ENCODE measurements around the gene PCSK6.

PCSK6 gene

DNA sequence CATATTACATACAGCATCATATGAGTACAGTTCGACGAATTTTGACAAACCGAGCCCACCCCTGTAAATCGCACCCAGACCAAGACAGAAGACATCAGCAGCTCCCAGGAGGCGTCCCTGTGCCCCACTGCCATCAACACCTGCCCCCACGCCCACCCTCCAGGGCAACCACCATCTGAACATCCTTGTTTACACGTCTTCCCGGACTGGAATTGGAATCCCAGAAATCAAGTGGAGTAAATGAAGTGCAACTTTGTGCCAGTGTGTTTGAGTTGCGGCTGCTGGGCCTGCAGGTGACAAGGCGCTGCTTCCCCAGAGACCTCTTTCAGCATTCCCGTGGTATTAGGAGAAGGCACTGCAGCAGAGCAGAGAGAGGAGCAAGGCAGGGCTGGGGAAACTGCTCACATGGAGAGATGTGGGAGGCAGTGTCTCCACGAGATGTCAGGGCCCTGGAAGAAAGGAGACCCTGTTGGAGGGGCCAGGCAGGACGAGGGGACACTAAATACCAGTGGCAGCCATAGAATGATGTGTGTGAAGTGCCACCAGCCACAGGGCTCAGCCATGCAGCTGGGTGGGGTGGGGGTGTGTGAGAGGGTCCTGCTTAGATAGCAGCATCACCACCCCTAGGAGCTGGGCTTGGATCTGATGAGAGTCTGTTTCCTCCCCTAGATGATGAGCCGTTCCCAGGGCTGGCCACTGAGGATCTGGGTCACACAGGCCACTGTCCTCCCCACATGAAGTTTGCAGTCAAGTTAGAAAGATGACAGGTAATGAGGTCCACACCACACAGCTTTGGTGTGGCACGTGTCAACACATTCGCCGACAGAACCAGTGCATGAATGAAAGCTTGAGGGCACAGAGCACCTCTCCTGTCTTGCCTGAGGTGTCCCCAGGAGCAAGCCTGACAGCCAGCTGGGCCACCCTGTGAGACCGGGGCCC is 33.4 kb upstream of the PCSK6 start:
- no peak for FAIRE-seq

DNA sequence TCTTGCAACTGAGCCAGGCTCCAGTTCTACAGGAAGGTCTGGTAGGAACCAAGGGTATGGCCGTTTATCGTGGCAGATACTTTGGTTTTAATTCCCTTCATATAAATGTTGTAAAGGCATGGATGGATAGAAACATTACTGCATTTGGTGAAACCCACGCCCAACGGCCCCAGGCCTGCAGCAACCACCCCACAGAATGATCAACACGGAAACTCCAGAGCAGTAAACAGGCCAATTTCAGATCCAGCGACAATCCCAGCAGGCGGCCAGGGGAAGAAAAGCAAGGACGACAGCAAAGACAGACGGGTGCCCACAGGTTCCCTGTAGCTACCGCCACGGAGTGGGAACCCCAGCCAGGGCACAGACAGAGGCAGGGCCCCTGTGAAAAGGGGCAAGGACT is 32.6 kb upstream of the PCSK6 start:
- FAIRE-seq = no peak

DNA sequence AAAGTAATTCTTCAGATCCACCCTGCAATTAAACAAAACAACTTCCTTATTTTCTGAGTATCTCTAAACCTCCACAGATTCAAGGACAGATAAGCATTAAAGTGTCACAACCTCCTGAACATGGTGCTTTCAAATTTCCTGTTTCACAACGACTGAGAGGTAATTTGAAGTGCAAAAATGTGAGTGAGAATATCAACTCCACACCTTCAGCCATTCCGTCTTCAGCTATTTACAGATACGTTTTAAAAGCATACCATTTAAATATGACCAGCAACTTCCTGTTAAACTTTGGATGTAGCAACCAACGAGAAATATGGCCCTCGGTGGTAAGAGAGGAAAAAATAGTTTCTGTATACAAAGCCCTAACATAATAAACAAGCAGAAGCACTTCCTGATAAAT is 32.1 kb upstream of the PCSK6 start:
- FAIRE-seq = no peak

DNA sequence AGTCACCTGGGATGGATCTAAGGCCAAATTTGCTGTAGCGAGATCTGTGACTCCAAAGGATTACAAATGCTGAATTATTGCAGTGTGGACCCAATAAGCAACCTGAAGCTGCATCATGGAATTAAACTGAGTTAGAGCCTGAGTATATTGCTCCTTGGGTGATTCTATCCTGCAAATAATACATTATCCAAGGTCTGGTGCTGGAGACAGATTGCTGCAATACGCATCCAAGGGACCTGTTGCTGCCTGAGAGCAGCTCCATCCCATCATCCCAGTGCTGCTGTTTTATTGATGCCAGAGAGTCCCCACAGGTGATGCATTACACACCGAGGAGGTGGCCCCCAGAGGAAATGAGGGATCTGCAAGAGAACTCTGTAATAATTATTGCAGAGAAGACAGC is 31.6 kb upstream of the PCSK6 start:
- no peak for FAIRE-seq

DNA sequence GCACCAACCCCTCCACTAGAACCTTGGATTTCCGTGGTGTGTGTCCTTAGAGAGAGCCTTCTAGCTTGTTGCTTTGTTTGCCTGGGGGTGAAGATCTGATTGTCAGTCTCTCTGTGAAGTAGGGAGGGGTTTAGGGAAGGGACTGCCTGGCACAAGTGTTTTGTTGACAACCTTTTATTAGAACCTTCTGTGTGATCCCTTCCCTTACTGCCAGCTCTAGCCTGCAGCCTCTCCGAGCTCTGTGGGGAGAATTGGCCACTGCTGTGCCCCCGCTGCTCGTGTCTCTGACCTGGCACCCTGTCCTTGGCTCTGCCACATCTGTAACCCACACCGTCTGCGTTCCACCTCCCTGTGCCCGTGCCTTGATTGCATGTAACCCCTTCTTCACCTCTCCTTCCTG is 30.9 kb upstream of the PCSK6 start:
- no peak for FAIRE-seq

DNA sequence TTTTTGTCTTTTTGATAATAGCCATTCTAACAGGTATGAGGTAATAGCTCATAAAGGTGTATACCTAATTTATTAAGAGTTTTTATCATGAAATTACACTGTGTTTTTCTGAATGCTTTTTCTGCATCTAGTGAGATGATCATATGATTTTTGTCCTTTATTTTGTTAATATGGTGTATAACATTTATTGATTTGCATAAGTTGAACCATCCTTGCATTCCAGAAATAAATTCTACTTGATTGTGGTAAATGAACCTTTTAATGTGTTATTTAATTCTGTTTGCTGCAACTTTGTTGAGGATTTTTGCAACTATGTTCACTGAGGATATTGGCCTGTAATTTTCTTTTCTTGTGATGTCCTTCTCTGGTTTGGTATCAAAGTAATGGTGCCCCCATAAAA is 28.0 kb upstream of the PCSK6 start:
- no peak for FAIRE-seq

DNA sequence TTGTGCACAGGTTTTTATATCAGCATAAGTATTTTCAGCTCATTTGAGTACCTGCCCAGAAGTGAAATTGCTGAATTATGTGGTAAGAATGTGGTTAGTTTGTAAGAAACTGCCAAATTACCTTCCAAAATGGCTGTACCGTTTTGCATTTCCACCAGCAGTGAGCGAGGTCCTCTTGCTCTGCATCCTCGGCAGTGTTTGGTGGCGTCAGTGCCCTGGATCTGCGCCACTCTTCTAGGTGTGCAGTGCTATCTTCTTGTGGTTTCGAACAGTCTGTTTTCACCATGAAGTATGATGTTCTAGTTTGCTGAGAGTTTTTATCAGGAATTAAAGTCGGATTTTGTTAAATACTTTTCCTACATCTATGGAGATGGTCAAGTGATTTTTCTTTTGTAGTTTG is 24.8 kb upstream of the PCSK6 start:
- no peak for FAIRE-seq

DNA sequence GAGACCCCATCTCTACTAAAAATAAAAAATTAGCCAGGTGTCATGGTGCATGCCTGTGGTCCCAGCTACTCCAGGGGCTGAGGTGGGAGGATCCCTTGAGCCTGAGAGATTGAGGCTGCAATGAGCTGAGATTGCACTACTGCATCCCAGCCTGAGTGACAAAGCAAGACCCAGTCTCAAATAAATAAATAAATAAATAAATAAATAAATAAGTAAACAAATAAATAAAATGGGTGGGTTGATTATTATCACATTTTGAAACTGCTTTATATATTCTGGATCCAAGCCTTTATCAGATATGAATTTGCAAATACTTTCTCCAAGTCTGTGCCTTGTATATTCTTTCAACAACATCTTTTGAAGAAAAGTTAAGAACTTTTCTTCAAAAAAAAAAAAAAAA is 22.2 kb upstream of the PCSK6 start:
- no peak for FAIRE-seq

DNA sequence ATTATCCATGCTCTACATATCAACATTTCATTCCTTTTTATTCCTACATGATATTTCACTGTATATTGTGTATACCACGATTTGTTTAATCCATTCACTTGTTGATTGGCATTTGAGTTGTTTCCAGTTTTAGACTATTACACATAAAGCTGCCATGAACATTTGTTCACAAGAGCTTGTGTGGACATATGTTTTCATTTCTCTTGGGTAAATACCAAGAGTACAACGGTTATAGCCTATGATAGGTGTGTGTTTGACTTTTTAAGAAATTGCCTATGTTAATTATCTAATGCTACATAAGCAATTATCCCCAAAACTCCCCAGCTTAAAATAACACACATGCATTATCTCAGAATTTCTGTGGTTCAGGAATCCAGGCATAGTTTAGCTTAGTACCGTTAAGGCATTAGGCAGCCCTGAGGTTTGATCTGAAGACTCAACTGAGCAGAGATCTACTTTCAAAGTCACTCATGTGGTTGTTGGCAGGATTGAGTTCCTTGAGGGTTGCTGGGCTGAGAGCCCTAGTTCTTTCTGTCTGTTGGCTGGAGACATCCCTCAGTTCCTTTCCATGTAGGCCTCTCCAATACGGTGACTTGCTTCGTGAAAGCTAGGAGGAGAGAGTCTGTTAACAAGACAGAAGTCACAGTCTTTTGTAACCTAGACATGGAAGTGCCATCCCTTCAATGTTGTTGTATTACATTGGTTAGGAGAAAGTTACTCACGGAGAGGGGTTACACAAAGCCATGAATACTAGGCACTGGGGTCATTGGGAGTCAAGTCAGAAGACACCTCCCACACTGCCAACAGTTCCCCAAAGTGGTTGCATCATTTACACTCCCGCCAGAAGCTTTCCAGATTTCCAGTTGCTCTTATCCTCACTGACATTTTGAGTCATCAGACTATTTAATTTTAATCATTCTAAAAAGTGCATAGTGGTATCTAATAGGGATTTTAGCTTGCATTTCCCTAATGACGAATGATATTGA is 21.0 kb upstream of the PCSK6 start:
- no peak for FAIRE-seq

DNA sequence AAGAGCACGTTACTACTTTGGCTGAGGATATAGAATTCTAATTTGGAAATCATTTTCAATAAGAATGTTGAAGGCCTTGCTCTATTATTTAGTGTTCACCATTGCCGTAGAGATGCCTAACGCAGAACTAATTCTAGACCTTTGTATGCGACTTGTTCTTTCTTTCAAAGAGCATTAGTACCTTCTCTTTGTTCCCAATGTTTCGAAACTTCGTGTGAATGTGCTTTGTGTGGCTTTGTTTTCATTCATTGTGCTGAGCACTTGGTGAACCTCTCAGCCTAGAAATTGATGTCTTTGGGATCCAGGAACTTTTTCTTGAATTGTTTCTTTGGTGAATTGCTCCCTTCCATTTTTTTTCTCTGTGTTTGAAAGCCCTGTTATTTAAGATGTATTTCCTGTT is 19.8 kb upstream of the PCSK6 start:
- FAIRE-seq = no peak

DNA sequence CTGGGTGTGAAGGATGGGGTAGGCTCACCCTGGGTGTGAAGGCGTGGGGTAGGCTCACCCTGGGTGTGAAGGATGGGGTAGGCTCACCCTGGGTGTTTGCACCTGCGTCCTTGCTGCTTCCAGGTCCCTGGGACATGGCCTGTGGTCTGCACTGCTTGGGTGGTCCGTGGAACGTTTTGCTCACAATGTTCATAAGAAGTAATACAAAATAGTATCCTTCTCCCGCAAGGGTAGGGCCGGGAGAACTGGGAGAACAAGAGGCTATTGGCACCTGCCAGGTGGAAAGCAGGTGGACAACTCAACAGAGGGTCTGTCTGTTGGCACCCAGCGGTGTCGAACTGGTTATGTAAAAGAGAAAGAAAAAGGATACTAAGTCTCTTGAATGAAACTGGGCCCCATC is 17.0 kb upstream of the PCSK6 start:
- FAIRE-seq = no peak

DNA sequence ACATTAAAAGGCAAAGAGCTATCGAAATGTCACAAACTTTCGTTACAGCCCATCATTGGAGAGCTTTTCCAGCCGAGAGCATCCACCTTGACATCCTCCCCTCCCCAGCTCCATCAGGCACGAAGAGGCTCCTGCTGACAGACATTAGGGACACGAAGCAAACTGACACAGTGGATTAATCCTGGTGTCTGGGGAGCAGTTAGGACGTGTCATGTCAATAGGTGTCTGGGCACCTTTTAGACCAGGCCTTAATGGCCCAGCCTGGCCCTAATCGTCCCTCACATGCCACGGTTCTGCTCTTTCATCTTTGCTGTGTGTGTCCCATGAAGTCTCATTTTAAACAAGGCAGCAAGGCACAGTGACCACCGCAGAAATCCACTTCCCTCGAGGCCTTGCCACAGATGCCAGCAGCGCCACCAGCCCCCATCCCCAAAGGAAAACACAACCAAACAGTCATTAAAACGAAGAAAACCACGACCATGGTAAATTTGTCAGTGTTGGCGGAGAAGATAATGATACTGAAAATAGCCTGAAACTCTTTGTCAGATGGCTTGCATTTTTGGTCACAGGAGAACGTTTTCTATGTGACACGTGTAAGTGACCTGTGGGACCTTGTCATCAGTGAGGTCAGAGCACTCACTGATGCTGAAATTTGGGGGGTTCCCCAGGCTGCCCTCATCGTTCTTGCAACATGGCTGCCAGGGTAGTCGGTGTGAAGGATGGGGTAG is 16.3 kb upstream of the PCSK6 start:
- FAIRE-seq = no peak

DNA sequence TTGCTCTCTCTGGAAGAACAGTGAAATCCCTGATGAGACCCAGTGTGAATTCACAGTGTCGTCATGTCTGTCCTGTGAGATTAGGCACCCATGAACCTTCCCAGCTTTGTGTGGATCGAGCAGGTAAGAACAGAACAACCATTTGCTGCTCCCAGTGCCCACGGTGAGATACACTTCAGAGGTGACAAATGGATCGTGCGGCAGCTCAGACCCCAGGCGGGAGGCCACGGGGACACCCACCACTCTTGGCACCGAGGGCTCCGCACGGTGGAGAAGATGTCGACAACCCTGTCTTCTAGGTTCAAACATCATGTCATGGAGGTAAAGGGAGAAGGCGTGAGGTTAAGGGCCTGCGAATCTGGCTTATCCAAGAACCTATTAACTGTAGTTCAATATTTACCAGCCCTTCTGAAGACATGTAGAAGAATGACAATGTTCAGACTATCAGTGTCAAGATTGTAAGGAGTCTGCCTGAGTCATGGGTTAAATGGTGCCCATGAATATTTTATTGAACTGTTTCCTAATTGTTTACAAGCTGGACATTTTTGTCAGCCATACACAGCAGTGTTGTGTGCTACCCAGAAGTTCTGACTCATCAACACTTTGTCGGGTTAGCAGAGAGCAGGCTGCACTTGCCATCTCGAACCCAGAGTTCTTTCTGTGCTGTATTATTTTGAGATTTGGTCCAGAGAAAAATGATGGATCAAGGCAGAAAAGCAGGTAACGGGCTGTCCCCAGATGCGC is 15.5 kb upstream of the PCSK6 start:
- no peak for FAIRE-seq

DNA sequence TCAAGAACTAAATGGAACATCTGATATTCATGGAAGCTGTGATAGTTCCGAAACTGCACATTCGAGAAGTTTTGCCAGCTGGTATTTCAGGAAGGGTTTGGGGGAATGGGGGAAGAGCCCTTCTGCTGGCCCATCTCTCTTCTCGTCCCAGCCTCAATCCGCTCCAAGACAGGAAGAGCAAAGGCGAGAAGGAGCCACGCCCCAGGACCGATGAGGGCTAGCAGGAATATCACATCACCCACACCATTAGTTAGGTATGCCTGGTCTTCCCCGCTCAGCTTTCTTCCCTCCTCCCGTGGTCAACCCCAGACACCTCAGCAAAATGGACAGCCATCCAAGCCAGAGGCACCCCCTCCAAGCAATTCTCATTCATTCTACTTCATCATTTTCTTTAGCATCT is 14.9 kb upstream of the PCSK6 start:
- no peak for FAIRE-seq

DNA sequence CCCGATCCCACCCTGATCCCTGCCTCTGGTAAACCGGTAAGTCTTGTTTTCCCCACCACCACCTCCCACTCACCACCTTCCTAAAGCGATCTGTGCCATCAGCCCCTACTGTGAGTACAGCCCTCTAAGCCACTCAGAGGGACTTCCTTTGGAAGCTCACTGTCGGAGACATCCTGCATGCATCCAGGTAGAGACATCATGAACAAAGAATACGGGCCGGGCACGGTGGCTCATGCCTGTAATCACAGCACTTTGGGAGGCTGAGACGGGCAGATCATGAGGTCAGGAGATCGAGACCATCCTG is 13.7 kb upstream of the PCSK6 start:
- FAIRE-seq = no peak

DNA sequence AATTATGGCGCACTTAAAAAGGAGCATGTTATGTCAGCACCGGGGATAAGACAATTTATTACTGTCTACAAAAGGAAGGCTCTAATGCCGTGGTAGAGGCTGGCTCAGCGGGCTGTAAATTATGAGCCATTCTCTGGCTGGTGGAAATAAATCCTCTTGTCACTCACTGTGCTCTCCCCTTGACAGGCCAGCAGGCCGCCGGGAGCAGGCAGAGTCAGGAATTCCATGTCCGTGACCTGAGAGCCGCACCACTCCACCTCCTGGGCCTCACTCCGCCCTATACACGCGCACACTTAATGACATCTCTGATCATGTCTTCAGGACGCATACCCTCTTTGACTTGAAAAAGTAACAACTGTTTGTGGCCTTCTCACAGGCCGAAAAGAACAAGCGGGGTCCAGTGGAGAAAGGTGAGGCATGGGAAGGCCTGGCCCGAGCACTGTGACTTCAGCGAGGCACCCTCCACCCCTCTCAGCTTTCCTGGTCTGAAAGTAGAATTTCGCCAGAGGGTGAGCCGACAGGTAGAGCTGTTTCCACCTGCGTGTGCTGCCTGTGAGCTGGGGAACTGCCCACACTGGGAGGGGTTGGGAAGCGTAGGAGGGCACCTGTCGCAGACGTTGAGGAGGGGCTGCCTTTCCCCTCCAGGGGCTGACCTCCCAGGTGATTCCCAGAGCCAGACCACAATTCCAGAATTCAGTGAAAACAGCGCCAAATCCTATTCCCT is 13.2 kb upstream of the PCSK6 start:
- FAIRE-seq = no peak

DNA sequence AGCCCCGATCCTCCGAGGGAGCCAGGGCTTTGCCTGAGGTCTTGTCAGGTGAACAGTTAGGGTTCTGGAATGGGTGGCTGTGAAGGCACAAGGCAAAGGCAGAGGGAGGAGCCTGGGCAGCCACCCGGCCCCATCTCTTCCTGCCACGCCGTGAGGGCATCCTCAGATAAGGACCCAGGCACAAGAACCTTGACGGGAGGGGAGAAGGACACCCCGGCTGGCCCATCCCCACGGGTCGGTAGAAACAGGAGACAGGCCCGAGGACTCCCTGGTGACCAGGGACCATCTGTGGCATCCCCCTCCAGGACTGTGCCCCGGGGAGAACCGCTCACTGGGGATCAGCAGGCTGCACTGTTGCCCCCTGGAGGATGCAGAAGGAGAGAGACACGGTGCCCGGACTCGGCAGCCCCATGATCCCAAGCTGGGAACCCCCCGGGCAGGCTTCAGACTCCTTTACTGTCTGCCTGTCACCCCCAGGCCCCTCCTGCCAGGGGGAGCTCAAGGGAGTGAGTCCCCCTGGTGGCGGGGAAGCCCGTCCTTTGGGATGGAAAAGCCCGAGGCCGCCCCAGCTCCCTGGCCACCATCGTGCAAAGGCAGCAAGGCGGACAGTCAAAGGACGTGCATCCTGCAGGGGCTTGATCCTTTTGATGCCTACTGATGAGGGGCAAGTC is 12.3 kb upstream of the PCSK6 start:
- no peak for FAIRE-seq

DNA sequence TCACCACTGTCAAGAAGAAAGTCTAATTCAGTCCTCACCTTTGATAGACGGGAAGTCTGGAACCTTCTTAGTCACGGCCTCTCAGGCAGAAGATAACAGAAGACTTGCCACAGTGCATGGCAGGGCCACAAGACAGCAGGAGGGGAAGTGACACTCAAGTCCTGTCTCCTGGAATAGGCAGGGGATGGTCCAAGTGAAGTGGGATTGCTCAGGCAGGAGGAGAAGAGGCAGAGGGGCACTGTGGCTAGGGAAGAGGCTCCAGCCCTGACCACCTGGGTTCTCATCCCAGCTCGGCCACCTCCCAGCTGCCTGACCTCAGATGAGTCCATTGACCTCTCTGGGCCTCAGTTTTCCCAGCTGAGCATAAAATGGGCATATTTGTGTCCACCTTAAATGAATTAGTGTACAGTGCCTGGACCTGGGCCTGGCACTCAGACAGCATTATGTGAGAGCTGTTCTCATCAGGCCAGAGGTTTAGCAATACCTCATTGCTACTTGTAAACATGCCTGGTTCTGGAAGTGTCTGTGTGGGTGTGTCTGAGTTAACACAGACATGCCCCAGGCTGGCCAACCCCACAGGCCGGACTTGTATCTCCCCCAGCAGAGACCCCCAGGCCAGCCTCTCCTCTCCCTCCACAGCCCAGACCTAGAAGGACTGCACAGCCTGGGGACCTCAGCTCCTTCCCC is 11.5 kb upstream of the PCSK6 start:
- no peak for FAIRE-seq

DNA sequence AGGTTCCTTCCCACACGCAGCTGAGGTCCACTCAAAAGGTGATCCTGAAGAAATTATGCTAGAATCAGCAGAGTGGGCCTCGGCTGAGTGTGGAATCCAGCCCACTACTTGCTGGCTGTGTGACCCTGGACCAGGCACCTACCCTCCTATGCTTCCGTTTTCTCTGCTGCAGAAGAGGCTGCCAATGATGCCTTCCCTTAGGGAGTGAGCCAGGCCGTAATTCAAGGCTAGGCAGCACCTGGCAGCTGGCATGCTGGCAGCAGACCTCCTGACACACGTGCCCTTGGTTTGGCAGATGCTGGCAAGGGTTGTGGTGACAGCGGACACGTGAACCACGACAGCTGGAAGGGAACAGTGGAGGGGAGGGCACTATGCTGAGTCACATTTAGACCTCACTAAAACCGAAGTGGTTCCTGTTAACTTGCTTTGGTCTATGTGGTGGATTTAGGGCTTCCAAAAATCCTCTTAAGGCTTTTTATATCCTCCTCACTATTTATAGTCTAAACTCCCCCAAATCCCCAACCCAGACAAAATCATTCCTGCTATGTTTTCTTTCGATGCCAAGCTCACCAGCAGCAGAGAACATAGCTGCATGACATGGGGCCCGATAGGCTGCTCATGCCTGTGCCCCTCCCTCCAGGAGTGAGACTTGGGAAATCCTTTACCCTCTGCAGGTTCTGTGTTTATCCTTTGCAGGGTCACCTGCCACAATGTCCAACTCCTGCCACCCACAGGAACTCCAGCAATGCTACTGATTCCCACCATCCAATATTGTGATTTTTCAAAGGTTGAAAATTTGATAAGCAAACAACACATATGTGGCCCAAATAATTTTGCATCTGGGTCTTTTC is 10.6 kb upstream of the PCSK6 start:
- no peak for FAIRE-seq
